Measurements from ENCODE around the gene SLC39A11. TPM values are rescaled to one million over a fixed set of nuclear protein-coding genes. Genes with fewer than 3 reads are reported as not detected.

The SLC39A11 gene
- total RNA-seq, 2 donors from 2014 or later, result 18.1 to 20.1 TPM

DNA sequence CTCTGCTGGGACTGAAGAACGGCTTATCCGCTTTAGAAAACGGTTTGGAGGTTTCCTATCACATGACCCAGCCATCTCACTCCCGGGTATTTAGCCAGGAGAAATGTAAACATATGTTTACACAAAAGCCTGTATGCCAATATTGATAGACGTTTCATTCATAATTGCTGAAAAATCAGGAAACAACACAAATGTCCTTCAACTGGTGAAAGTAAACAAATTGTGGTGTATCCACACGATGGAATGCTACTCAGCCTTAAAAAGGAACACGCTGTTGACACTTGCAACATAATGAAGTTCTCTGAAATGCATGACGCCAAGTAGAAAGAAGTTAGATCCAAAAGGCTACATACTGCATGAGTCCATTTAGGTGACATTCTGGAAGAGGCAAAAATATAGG lies 157.6 kb downstream of the SLC39A11 start:
- Mint-ChIP-seq H3K4me1 (peaks cover 5% of the 10 kb centered on the region), H3K9me3 (peaks cover 2% of the 10 kb centered on the region), H3K27ac (no peak overlapping the region), H3K36me3 (ENCODE audit: low read depth) (no peaks in the 10 kb centered on the region), H3K27me3 (ENCODE audit: insufficient read depth) (no peaks in the 10 kb centered on the region), H3K4me3 (no peak overlapping the region)
- Histone ChIP-seq H3K9ac (ENCODE audit: extremely low read depth, low read length, poor library complexity, severe bottlenecking) (no peak overlapping the region), H3K4me1 (ENCODE audit: control insufficient read depth, insufficient read depth, low read length) (no peaks in the 10 kb centered on the region), H3K27me3 (ENCODE audit: control insufficient read depth, insufficient read depth, low read length, poor library complexity, severe bottlenecking) (no peaks in the 10 kb centered on the region), H3K36me3 (ENCODE audit: control insufficient read depth, insufficient read depth, low read length) (no peaks in the 10 kb centered on the region), H3K9me3 (ENCODE audit: control insufficient read depth, low read length) (no peaks in the 10 kb centered on the region), H3K27ac (ENCODE audit: low read depth, low read length) (no peak overlapping the region), H3K4me3 (ENCODE audit: low read length) (no peak overlapping the region)
- WGBS, 2 experiments (ENCODE audit: insufficient coverage in 1 of 2, insufficient read length in 1 of 2), result 93 to 94% methylated on average over 4 to 8 of the region's 8 CpGs
- no peak for DNase-seq
- TF ChIP-seq CTCF (conservative IDR thresholded peaks at IDR 0.05), result no peak

GRCh38 chr17:72931635-72932034 lies 160.9 kb downstream of the SLC39A11 start:
- Mint-ChIP-seq H3K36me3 (ENCODE audit: low read depth) (no peaks in the 10 kb centered on the region), H3K4me3 (no peak overlapping the region), H3K9me3 (peaks cover 2% of the 10 kb centered on the region), H3K4me1 (peaks cover 8% of the 10 kb centered on the region), H3K27me3 (ENCODE audit: insufficient read depth) (no peaks in the 10 kb centered on the region), H3K27ac (no peak overlapping the region)
- H3K4me3 ChIP-seq (ENCODE audit: low read length), result no peak overlapping the region
- DNase-seq, result no peak
- no peaks in the 10 kb centered on the region for H3K27me3 ChIP-seq (ENCODE audit: control insufficient read depth, insufficient read depth, low read length, poor library complexity, severe bottlenecking)
- H3K27ac ChIP-seq (ENCODE audit: low read depth, low read length), result no peak overlapping the region
- 91 to 95% methylated on average over 3 to 5 of the region's 5 CpGs for WGBS, 2 experiments (ENCODE audit: insufficient coverage in 1 of 2, insufficient read length in 1 of 2)
- H3K9me3 ChIP-seq (ENCODE audit: control insufficient read depth, low read length), result no peaks in the 10 kb centered on the region
- H3K9ac ChIP-seq (ENCODE audit: extremely low read depth, low read length, poor library complexity, severe bottlenecking), result no peak overlapping the region
- no peaks in the 10 kb centered on the region for H3K36me3 ChIP-seq (ENCODE audit: control insufficient read depth, insufficient read depth, low read length)
- no peak for TF ChIP-seq CTCF (conservative IDR thresholded peaks at IDR 0.05)
- H3K4me1 ChIP-seq (ENCODE audit: control insufficient read depth, insufficient read depth, low read length), result no peaks in the 10 kb centered on the region

DNA sequence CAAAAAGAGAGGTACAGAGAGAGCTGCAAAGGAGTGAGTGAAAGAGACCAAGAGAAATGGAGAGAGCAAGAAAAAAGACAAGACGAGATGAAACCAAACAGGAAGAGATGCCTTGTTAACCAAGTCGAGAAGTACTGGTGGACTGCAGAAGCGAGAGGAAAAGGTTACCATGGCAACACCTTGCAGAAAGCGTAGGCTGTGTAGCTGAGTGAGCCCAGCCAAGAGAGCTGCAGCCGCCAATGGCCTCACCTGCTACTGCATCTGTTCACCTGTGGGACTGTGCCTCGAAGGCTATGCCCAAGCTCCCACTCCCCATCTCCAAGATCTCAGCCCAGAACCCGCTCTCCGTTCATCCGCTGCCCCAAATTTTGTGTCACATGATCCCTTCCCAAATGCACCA lies 161.3 kb downstream of the SLC39A11 start:
- Mint-ChIP-seq H3K27ac (no peak overlapping the region), H3K4me3 (no peak overlapping the region), H3K9me3 (no peaks in the 10 kb centered on the region), H3K4me1 (peaks cover 13% of the 10 kb centered on the region), H3K27me3 (ENCODE audit: insufficient read depth) (no peaks in the 10 kb centered on the region), H3K36me3 (ENCODE audit: low read depth) (no peaks in the 10 kb centered on the region)
- no peaks in the 10 kb centered on the region for H3K9me3 ChIP-seq (ENCODE audit: control insufficient read depth, low read length)
- H3K27me3 ChIP-seq (ENCODE audit: control insufficient read depth, insufficient read depth, low read length, poor library complexity, severe bottlenecking), result no peaks in the 10 kb centered on the region
- no peaks in the 10 kb centered on the region for H3K36me3 ChIP-seq (ENCODE audit: control insufficient read depth, insufficient read depth, low read length)
- H3K4me1 ChIP-seq (ENCODE audit: control insufficient read depth, insufficient read depth, low read length), result no peaks in the 10 kb centered on the region
- no peak overlapping the region for H3K27ac ChIP-seq (ENCODE audit: low read depth, low read length)
- H3K9ac ChIP-seq (ENCODE audit: extremely low read depth, low read length, poor library complexity, severe bottlenecking), result no peak overlapping the region
- no peak for TF ChIP-seq CTCF (conservative IDR thresholded peaks at IDR 0.05)
- no peak overlapping the region for H3K4me3 ChIP-seq (ENCODE audit: low read length)
- peak; percentile 62 for DNase-seq
- whole genome bisulfite sequencing, 2 experiments (ENCODE audit: insufficient coverage in 1 of 2, insufficient read length in 1 of 2), result 87 to 90% methylated on average over 5 to 9 of the region's 9 CpGs
